Activated CD8-positive, alpha-beta memory T cell treated with anti-CD3 and anti-CD28 coated beads for 24 hours (primary cell): ENCODE measurements around the gene WDR49.
"Not testable (repeated sequence)": the region's sequence is repeated elsewhere in the genome, so short reads cannot be mapped to it uniquely, and the experiment has no call there.

Experiments used
- DNase-seq: peaks from one replicate; pipeline ENCODE4 v3.0.0-alpha.2; 2020

The WDR49 gene

DNA sequence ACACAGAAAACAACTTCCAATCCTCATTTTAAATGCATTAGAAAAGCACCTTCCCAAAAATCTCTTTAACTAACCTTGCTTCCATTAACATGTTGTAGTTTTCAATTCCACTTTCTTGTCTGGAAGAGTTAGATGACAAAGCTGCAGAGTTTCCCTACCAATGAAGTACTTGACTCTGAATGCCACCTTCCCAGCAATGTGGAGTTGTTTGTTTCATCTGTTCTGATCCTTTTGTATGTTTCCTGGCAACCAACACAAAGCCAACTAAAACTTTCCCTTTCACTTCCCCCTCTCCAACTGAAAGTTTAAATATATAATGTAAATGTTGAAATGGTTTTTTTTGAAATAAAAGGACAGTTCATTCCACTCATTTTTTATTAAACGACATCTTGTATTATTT, at the start of gene WDR49:
Gene WDR49, minus strand, starts transcription at position 183 of the 400 bp plus-strand sequence. CDS start 517 bp downstream, outside the sequence.
- no peak for DNase-seq

DNA sequence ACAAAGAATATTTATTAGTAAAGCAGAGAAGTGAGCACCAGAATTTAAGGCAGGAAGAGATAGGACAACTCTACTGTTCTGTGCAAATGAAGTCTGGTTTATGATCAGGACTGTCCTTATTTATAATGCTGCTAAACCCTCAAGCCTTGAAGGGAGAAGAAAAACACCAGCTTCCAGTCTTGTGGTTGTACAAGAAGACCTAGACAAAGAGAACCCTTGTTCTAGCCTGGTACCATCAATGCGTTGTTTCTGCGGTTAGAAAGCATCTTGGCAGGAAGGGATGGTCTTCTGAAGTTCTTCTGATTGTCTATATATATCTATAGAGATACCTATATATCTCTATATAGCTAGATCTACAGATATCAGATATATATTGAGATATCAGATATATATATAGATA, 47.2 kb upstream of the WDR49 start:
- no peak for DNase-seq

DNA sequence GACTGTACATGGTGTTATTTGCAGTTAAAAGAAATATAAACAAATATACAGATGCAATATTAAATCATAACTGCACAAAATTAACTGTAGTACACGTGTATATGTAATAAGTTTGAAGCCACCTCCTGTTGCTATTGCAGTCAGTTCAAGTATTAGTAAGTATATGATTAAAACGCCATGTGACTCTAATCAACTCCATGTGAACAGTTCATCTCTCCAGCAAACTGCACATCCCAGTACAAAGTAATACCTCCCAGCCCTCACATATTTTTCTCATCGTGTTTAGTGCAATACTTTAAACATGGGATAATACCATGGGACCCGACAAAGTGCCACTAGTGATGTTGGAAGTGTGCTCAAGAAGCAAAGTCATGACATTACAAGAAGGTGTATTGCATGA, 46.3 kb upstream of the WDR49 start:
- no peak for DNase-seq

DNA sequence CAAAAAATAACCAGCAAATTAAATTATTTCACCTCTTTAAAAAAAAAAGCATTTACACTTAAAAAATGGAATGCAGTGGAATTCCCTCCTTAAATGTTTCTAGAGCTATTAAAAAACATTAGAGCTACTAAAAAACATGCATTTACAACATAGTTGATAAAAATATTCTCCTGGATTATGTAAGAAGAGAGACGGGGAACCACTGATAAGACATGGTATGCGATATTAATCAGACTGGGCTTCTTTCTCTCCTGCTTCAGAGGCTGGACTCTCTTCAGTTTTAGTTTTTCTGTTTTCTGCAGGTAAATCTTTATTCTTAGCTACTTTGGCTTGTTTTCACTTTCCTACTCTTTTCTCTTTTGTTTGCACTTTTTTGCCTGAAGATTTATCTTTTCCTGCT, 40.4 kb upstream of the WDR49 start:
- no peak for DNase-seq

DNA sequence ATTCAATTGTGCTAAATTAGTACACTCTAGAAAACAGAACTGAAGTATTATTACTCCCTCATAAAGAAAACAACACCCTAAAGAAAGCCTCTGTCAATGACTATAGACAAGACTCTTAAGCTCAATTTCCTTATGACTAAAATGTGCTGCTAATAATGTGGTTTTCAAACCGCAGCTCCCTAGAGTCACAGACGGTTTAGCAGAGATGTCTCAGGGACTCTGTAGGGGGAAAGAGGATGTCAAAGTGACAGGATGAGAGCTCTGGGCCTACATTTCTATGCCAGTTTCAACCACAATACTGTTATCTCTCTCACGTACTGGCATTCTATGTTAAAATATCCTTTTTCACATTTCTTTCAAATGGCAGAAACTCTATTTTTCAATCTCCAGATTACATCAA, 37.6 kb upstream of the WDR49 start:
- DNase-seq: no peak

DNA sequence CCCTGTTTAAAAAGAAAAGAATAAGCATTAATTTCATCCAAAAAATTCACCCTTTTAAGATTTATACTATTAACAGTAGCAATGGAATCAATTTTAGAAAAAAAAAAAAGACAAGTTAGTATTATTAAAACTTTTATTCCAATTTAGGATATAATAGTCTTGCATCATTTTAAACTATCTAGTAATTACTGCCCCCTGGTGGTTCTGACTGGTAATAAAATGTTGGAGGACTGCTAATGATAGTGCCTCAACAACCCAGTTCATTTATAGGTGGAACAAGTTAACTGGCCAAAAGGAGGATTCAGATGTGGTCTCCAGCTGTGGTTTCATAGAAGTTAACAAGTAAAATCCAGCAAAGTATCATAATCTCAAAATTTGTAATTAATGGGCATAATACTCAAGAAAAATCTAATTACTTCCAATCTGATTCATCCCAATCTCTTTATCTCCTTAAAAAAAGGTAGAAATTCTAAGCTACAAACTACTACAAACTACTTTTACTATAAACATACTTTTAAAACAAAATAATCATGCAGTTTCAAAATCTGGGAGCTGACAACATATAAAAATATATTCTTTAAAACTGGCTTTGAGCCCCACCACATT, 30.7 kb upstream of the WDR49 start:
- no peak for DNase-seq

DNA sequence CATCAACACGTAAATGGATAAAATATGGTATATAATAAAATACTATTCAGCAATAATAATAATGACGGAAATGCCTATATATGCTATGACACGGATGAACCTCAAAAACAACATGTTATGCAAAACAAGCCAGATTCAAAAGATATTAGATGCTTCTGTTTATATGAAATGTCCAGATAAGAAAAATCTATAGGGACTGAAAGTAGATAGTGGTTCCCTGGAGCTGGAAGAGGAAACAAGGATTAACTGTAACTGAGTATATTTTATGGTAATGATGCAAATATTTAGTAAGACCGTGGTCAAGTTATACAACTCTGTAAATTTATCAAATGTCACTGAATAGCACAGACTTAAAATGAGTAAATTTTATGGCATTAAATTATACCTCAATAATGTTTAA, 25.8 kb upstream of the WDR49 start:
- no peak for DNase-seq

DNA sequence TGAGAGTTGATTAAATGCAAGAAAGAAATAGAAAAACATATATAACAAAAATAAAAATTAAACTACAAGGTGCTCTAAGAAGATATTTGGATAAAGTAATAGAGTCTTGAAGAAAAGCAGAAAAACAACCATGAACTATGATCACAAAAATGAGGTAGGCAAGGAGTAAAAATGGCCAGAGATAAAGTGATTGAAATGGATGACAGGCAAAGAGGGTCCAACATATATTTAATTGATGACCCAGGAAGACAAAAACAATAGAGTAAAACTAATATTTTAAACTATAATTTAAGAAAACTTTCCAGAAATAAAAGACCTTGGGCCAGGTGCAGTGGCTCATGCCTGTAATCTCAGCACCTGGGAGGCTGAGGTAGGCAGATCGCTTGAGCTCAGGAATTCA, 22.1 kb upstream of the WDR49 start:
- no peak for DNase-seq

DNA sequence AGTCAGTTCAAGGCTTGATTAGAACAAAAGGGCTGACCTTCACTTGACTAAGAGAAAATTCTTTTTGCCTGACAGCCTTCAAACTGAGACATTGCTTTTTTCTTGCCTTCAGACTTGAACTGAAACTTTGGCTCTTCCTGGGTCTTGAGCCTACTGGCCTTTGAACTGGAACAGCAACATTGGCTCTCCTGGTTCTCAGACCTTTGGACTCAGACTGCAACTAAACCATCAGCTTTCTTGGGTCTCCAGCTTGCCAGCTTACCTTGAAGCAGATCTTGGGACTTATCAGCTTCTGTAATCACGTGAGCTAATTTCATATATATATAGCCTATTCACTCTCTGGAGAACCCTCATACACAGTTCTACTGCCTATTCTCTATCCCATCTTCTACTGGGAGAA, 19.5 kb upstream of the WDR49 start:
- DNase-seq: no peak

DNA sequence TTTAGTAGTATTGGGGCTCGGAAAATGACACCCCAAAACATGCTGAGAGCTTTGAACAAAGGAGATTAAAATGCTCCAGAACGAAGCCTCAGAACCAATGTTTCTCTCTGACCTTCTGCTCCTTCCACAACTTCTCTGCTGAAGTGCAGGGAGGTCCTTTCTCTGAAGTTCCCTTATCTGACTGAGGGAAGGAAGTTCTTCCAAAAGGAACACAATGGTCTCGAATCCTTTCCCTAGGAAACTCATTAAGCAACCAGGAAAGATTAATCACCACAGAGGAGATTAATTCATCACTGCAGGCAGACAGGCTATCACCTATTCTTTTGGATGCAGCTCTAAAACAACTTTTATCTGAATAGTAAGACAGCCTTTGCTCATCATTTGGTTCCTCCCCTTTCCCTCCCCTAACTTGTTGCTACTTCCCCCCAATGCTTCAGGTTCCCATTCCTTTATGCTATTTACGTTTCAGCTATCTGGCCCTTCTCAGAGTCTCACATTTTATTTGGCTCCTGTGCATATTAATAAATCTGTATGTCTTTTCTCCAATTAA, 18.2 kb upstream of the WDR49 start:
- no peak for DNase-seq

DNA sequence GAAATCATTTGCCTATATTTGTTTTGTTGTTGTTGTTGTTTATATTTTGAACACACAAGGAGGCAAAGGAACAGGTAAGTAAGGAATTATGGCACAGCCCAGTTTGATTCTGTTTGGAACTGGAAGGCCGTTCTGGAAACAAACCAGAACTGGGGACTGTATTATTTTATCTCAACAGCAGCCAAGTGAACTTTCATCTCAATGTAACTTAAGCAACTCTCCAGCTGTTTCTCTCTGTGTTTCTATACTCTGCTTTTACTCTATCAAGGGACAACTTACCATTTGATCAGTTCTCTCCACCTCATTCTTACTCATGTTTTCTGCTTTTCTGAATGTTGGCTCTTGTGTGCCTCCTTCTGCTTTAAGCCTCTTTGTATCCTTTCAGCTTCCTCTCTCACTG, 16.0 kb upstream of the WDR49 start:
- no peak for DNase-seq

DNA sequence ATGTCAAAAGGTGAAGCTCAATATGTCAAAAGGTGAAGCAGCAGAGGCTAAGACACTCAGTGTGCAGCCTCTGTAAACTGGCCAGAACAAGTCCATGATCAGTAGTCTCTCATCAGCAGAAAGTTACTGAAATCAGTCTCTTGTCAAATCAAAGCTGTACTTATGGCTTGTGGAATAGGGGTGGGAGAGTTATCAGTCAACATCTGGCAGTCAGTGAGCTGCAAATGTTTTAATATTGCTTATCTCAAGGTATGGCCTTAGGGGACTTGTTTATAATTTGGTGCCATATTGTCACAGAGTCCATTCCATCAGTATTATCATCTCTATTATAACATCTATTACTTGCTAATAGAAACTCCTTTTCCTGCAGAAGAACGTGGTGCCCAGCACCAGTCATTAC, 14.9 kb upstream of the WDR49 start:
- DNase-seq: no peak

DNA sequence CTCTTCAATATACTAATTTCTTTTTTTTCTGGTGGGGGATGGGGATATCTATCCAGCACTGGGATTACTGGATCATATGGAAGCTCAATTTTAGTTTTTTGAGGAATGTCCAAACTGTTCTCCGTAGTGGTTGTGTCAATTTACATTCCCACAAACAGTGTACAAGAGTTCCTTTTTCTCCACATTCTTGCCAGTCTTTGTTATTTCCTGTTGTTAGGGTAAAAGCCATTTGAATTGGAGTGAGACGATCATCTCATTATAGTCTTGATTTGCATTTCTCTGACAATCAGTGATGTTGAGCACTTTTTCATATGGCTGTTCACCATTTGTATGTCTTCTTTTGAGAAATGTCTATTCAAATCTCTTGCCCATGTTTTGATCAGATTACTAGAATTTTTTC, 12.8 kb upstream of the WDR49 start:
- DNase-seq: no peak

DNA sequence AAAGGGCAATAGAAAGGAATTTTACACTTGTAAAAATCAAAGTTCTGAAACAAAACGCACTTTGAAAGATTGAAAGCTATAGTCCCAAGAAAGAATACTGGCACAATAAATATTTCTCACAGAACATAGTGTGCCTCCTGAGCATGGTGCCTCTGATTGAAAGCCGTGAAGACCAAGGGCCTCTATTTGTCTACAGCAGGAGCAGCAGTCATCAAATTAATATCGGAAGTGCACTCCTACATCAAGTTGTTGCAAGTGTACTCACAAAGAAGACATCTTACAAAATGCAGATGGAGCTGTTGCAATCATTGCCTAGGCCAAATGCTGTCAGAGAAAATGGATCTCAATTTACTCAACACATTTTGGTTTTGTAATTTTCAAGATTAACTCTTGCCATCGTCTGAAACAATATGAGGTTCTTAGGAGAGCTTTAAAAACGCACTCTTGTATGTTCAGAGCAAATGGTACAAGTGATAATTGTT, 9.2 kb upstream of the WDR49 start:
- DNase-seq: no peak

DNA sequence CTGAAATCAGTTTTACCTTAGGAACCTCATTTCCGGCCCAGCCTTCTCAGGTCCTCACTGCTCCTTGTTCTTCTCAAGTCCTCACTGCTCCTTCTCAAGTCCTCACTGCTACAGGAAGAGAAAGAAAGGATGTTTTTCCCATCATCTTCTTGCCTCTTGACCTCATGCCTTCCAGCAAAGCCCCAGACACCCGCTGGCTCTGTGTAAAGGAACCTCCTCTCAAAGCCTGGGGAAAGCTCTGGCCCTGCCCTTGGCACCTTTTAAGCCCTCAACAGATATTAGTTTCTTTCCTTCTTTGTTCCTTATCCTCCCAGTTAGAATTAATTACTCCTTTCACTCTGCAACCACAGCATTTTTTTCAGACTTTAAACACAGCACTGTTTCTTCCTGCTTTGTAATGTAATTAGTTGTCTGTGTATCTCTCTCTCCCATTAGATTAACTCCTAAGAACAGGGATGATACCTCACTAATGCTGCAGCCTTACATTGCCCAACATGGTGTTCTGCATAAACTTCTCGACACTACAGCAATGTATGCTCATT, 4.0 kb upstream of the WDR49 start:
- no peak for DNase-seq

DNA sequence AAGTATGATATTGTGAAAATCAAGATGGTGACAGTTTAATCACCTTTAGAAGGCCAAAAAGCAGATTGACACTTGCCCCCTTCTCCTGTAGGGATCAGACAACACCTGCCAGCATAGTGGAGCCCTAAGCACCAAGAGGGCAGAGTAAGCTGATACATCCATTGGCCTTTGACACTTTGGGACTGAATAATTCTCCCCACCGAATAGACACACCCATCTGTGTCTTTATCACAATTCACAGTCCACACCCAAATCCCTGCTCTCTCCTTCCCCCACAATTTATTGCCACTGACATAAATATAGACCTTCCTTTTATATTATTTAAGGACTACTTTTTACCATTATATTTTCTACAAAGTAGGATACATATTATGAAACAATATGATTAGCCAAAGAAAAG, 3.1 kb upstream of the WDR49 start:
- no peak for DNase-seq

DNA sequence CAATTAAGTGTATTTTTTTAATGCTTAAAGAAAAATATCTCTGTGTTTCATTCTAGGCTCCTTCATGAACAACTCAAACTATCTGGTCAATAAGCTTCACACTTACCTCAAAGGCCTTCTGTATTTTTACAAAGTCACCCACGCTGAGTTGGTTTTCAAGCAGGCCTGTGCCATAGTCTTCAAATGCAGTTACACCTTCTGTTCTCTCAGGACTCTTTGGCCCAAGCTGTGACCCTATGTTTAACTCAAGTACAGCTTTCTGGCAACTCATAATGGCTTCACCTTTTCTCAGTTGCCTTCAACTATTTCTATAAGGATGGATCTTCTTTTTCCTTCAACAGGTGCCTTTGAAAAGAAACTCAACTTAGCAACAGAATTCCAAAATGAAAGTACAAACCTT, 587 bp downstream of the WDR49 start:
- DNase-seq: no peak

DNA sequence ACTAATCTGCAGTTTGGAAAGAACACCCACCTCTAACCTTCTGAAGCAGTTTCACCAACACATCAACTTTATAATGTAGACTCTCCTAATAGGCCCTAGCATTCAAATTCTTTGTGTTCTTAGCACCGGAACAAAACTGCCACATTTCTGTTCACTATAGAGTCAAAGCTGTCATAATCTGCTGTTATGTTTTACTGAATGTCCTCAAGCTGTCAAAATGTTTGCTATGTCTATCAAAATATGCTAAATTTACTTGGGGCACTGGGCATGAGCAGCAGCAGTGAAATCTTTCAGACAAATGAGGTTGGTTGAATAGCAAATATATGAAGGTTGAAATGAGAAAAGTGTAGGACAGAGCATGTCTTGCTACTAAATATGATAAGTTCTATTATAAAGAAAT, 1.9 kb downstream of the WDR49 start:
- DNase-seq: no peak

DNA sequence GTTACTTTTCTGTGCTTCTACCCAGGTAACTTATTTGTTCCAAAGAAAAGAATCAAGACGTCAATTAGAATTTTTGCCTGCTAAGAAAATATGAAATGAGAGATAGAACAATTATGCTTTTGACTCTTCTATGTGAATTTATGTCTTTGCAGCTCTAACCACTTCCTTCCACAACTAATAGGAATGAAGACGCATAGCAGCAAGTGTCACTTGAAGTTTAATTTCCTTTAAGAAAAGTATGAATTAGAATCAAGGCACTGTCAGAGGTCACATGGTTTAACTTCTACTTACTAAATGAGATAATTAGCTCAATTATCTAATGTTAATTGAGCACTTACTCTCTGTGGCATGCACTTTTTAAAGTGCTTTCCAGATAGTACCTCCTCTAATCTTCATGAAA, 3.3 kb downstream of the WDR49 start:
- DNase-seq: no peak

DNA sequence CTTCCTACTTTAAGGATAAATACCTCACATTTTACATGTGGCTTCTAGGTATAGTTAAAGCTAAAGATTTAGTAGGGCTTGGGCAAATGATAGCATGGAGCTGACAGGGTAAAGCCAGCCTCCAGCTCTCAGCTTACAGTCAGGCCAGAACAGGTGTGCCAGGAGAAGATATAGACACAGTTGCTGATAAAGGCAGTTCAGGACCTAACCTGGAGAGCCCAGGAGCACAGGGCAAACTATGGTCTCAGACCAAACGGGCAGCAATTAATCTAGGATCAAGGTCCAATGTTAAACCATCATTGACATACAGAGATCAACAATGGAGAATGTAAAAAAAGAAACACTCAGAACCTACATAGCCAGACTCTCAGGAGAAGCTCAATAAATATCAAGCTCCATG, 4.0 kb downstream of the WDR49 start:
- DNase-seq: no peak

DNA sequence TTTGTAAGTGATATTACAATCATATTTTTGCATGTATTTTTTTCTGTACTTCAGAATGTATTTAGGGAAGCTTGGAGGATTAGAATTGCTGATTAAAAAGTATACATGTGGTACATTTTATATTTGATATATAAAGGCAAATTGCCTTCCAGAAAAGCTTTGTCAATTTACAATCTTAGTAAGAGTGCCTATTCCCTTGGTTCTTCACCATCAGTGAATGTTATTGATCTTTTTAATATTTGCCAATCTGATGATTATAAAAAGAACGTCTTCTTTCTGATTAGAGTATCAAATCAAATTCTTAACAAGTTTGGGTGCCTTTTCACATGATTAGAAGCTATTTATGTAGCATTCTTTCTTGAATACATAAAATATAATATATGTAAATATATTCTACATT, 9.1 kb downstream of the WDR49 start:
- no peak for DNase-seq

DNA sequence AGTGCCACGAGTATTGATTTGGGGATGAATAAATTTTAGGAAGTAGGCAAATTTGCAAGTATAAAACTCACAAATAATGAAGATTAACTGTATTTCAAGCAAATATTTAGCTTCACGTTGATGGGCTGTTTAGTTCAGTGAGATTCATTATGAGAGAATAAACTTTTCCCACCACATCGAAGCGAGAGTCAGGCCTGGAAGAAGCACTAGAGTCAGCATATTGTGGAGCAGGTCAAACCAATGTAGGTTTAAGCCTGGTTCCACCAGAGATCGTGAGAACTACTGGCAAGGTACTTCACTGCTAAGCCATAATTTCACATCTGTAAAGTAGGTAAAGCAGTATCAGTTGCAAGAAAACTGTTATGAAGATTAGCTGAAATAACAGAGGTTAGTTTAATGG, 22.3 kb downstream of the WDR49 start:
- no peak for DNase-seq

DNA sequence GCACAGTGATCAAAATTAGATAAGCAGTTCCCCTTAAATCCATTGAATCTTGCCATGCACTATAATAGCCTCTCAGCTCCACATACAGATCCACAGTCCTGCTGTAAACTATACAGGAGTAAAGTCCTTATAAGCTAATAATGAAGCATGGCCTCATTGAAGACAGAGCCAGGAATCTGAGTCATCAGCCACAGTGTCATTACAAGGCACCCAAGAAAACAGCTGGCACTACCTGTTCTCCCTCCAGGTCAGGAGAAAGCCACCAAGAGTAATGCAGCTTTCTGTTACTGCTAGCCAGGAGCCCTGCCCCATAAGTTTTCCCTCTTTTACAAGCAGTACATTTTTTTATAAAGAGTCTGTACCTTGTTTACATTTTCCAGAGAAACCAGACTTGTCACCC, 27.3 kb downstream of the WDR49 start:
- DNase-seq: no peak

DNA sequence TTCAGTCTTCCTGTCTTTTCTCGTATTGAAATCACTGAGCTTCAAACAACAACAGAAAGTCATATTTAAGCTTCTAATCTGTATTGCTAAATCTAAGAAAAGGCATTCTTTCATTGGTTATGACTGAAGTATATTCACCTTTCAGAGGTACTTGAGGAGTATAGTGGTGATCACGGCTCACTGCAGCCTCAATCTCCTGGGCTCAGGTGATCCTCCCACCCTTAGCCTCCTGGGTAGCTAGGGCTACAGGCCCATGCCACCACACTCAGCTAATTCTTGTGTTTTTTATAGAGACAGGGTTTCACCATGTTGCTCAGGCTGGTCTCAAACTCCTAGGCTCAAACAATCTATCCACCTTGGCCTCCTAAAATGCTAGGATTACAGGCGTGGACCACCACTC, 38.7 kb downstream of the WDR49 start:
- DNase-seq: no peak

DNA sequence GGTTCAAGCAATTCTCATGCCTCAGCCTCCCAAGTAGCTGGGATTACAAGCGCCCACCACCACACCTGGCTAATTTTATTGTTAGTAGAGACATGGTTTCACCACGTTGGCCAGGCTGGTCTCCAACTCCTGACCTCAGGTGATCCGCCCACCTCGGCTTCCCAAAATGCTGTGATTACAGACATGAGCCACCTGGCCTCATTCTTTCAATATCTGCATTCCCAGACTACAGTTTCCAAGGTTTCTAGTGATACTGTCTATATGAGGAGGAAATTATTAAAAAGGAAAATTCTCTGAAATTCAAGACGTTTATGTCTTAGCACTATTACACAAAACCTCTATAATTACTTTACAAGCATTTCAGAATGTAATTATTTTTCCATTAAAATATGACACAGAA, 39.5 kb downstream of the WDR49 start:
- not testable (repeated sequence) for DNase-seq
